ENCODE results near the gene MCOLN3. TPM values are rescaled to one million over a fixed set of nuclear protein-coding genes. Genes with fewer than 3 reads are reported as not detected.
"Not testable (repeated sequence)": the region's sequence is repeated elsewhere in the genome, so short reads cannot be mapped to it uniquely, and the experiment has no call there.

MCOLN3 gene
- total and polyA plus RNA-seq, 4 donors, result 0.08 to 0.42 (median 0.21) TPM; not detected in 1

DNA sequence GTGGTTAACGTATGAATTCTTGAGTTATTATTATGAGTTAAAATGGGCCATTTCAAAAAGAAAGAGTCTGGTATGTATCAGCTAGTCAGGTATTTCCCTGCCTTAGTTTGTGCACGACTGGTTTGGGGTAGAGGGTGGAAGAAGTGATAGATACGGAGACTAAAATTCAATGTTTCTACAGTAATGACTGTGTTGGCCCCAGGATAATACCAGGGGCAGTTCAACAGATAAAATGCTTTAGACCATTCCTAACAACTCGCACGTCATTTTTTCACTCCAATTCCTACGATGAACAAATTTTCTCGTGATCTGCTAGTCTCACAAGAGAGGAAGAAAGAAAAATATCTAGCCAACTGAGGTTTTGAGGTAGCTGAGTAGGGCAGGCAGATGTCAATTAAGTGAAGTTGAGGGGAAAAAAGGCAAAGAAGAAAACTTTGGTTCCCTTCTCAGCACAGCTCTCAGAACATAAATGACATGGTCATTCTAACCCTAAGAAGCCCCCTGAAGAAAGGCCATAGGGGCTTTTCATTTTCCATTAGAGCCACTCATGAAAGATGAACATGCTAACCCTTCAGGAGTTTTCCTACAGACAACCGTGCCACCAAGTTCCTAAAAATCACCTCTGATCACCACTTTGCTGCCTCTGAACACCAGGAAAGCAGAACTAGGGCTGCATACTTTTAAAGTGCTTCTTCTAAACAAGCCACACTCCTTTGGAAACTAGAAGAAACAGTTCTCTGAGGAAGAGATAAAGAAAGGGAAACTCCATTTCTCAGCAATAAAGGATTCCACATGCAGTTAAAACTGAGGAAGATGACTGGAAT lies 57.0 kb downstream of the MCOLN3 start:
- no peaks in the 10 kb centered on the region for H3K9me3 ChIP-seq (ENCODE audit: control insufficient read depth in 4 of 4, low read length in 3 of 4)
- TF ChIP-seq RXRA (IDR thresholded peaks at IDR 0.05), result no peak
- TF ChIP-seq FOXA1 (IDR thresholded peaks at IDR 0.05), result no peak
- DNase-seq (ENCODE audit: low spot score), result no peak
- no peak overlapping the region for H3K4me3 ChIP-seq (ENCODE audit: low read depth in 1 of 3, low read length in 3 of 3)
- H3K27ac ChIP-seq (ENCODE audit: low read depth in 1 of 2, low read length in 2 of 2), result no peak overlapping the region
- 68% methylated on average over 8 of the region's 8 CpGs for WGBS
- no peak overlapping the region for H3K9ac ChIP-seq (ENCODE audit: low read depth in 1 of 2, low read length in 2 of 2)
- H3K36me3 ChIP-seq (ENCODE audit: control insufficient read depth in 4 of 4, insufficient read depth in 3 of 4, low read depth in 1 of 4, low read length in 3 of 4), result no peaks in the 10 kb centered on the region
- peaks cover 0 to 4% (median 0%) of the 10 kb centered on the region in 4 donors for H3K27me3 ChIP-seq (ENCODE audit: control insufficient read depth in 4 of 4, insufficient read depth in 4 of 4, low read length in 3 of 4)
- no peaks in the 10 kb centered on the region for H3K4me1 ChIP-seq (ENCODE audit: control insufficient read depth in 4 of 4, insufficient read depth in 4 of 4, low read length in 3 of 4)

DNA sequence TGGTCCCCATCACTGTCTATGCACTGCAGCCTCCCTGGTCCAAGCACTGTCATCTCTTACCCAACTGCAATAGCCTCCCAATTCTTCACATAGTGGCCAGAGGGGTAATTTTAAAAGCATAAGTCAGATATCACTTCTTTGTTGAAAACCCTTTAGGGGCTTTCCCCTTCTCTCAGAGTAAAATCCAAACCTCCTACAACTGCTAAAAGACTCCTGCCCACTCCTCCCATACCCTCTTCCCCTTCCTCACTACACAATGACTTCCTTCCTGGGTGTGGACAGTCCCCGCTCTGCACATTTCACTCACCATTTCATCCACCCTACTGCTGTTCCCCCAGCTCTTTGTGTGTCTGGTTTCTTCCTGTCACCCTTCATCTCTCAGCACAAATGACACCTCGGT lies 59.7 kb downstream of the MCOLN3 start:
- H3K4me1 ChIP-seq (ENCODE audit: control insufficient read depth in 4 of 4, insufficient read depth in 4 of 4, low read length in 3 of 4), result no peaks in the 10 kb centered on the region
- peaks cover 0 to 3% (median 0%) of the 10 kb centered on the region in 4 donors for H3K27me3 ChIP-seq (ENCODE audit: control insufficient read depth in 4 of 4, insufficient read depth in 4 of 4, low read length in 3 of 4)
- TF ChIP-seq, protein P1, sequence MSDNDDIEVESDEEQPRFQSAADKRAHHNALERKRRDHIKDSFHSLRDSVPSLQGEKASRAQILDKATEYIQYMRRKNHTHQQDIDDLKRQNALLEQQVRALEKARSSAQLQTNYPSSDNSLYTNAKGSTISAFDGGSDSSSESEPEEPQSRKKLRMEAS (IDR thresholded peaks at IDR 0.05), result no peak
- TF ChIP-seq YY1 (IDR thresholded peaks at IDR 0.05) (no peak), EGR1 (IDR thresholded peaks at IDR 0.05; ENCODE audit: low read depth in 2 of 2) (no peak), NR2F2 (IDR thresholded peaks at IDR 0.05) (no peak), GABPA (IDR thresholded peaks at IDR 0.05 in 1 of 2, conservative IDR thresholded peaks at IDR 0.05 in 1 of 2) (no peak), SP1 (IDR thresholded peaks at IDR 0.05) (no peak), TAF1 (conservative IDR thresholded peaks at IDR 0.05) (no peak), RAD21 (IDR thresholded peaks at IDR 0.05) (no peak), HNF4A (conservative IDR thresholded peaks at IDR 0.05) (no peak)
- TF ChIP-seq, protein P2, sequence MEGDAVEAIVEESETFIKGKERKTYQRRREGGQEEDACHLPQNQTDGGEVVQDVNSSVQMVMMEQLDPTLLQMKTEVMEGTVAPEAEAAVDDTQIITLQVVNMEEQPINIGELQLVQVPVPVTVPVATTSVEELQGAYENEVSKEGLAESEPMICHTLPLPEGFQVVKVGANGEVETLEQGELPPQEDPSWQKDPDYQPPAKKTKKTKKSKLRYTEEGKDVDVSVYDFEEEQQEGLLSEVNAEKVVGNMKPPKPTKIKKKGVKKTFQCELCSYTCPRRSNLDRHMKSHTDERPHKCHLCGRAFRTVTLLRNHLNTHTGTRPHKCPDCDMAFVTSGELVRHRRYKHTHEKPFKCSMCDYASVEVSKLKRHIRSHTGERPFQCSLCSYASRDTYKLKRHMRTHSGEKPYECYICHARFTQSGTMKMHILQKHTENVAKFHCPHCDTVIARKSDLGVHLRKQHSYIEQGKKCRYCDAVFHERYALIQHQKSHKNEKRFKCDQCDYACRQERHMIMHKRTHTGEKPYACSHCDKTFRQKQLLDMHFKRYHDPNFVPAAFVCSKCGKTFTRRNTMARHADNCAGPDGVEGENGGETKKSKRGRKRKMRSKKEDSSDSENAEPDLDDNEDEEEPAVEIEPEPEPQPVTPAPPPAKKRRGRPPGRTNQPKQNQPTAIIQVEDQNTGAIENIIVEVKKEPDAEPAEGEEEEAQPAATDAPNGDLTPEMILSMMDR (IDR thresholded peaks at IDR 0.05; ENCODE audit: low read depth, low read length, missing input control), result no peak
- TF ChIP-seq, protein P3, sequence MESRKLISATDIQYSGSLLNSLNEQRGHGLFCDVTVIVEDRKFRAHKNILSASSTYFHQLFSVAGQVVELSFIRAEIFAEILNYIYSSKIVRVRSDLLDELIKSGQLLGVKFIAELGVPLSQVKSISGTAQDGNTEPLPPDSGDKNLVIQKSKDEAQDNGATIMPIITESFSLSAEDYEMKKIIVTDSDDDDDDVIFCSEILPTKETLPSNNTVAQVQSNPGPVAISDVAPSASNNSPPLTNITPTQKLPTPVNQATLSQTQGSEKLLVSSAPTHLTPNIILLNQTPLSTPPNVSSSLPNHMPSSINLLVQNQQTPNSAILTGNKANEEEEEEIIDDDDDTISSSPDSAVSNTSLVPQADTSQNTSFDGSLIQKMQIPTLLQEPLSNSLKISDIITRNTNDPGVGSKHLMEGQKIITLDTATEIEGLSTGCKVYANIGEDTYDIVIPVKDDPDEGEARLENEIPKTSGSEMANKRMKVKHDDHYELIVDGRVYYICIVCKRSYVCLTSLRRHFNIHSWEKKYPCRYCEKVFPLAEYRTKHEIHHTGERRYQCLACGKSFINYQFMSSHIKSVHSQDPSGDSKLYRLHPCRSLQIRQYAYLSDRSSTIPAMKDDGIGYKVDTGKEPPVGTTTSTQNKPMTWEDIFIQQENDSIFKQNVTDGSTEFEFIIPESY (IDR thresholded peaks at IDR 0.05), result no peak
- H3K9ac ChIP-seq (ENCODE audit: low read depth in 1 of 2, low read length in 2 of 2), result no peak overlapping the region
- H3K9me3 ChIP-seq (ENCODE audit: control insufficient read depth in 4 of 4, low read length in 3 of 4), result no peaks in the 10 kb centered on the region
- WGBS, result 64% methylated on average over 2 of the region's 2 CpGs
- no peak overlapping the region for H3K27ac ChIP-seq (ENCODE audit: low read depth in 1 of 2, low read length in 2 of 2)
- no peaks in the 10 kb centered on the region for H3K36me3 ChIP-seq (ENCODE audit: control insufficient read depth in 4 of 4, insufficient read depth in 3 of 4, low read depth in 1 of 4, low read length in 3 of 4)
- DNase-seq (ENCODE audit: low spot score), result no peak
- no peak overlapping the region for H3K4me3 ChIP-seq (ENCODE audit: low read depth in 1 of 3, low read length in 3 of 3)

DNA sequence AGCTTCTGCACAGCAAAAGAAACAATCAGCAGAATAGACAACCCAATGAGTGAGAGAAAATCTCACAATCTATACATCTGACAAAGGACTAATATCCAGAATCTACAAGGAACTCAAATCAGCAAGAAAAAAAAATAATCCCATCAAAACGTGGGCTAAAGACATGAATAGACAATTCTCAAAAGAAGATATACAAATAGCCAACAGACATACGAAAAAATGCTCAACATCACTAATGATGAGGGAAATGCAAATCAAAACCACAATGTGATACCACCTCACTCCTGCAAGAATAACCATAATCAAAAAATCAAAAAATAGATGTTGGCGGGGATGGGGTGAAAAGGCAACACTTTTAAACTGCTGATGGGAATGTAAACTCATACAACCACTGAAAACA lies 61.7 kb downstream of the MCOLN3 start:
- H3K4me3 ChIP-seq (ENCODE audit: low read depth in 1 of 3, low read length in 3 of 3); H3K27ac ChIP-seq (ENCODE audit: low read depth in 1 of 2, low read length in 2 of 2); DNase-seq (ENCODE audit: low spot score); H3K4me1 ChIP-seq (ENCODE audit: control insufficient read depth in 4 of 4, insufficient read depth in 4 of 4, low read length in 3 of 4); H3K9me3 ChIP-seq (ENCODE audit: control insufficient read depth in 4 of 4, low read length in 3 of 4); H3K9ac ChIP-seq (ENCODE audit: low read depth in 1 of 2, low read length in 2 of 2); H3K27me3 ChIP-seq (ENCODE audit: control insufficient read depth in 4 of 4, insufficient read depth in 4 of 4, low read length in 3 of 4); H3K36me3 ChIP-seq (ENCODE audit: control insufficient read depth in 4 of 4, insufficient read depth in 3 of 4, low read depth in 1 of 4, low read length in 3 of 4): not testable (repeated sequence)
- 74% methylated on average over 3 of the region's 3 CpGs for WGBS
